GM21381 (cell line): ENCODE data around the gene AGPAT3.

Source experiments
- ATAC-seq: cut with Tn5 transposase; IDR thresholded peaks from one replicate; pipeline ENCODE4 v1.9.1; 2021; ENCODE audit warnings: mild to moderate bottlenecking, moderate library complexity; ENCODE audit not compliant: unreplicated experiment

Gene AGPAT3

DNA sequence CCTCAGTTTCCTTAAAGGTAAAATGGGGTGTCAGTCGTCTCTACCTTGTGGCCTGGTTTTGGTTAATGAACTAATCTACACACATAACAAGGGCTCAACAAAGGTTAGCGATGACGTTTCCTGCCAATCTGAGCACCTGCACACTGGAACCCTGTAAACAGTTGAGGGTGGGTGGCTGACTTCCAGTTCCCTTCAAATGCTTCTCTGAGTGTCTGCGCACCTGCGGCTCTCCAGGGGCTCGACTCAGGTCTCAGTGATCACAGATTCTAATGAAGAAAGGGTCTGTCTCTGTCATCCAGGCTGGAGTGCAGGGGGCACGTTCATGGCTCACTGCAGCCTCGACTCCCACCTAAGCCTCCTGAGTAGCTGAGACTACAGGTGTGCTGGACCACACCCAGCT, 3.3 kb upstream of the AGPAT3 start:
- no peak for ATAC-seq

DNA sequence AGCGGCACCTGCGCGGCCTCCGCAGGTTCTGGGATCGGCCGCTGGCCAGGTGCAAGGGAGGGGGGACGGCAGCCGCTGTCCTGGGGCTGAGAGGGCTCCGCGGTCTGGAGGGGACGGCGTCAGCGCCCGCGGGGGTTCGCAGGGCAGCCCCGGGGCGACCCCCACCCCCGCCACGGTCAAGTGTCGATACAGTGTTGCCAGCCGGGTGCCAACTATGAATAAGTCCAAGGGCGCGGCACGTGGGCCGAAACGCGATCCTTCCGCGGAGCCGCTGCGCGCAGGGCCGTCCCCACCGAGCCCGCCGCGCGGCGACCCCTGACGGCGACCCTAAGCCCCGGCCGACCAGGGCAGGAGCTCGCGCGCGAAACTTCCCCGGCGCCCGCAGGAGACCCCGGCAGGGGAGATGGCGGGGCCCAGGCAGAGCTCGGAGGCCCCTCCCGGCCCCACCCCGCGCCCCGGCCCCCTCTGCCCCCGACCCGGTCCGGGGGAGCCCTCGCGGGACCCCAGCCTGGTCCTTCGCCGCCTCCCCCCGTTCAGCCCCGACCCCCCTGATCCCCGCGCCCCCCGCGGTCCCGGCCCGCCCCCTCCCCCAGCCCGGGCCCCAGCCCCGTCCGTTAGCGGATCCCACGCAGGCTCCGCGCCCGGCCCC, 586 bp upstream of the AGPAT3 start:
- no peak for ATAC-seq

DNA sequence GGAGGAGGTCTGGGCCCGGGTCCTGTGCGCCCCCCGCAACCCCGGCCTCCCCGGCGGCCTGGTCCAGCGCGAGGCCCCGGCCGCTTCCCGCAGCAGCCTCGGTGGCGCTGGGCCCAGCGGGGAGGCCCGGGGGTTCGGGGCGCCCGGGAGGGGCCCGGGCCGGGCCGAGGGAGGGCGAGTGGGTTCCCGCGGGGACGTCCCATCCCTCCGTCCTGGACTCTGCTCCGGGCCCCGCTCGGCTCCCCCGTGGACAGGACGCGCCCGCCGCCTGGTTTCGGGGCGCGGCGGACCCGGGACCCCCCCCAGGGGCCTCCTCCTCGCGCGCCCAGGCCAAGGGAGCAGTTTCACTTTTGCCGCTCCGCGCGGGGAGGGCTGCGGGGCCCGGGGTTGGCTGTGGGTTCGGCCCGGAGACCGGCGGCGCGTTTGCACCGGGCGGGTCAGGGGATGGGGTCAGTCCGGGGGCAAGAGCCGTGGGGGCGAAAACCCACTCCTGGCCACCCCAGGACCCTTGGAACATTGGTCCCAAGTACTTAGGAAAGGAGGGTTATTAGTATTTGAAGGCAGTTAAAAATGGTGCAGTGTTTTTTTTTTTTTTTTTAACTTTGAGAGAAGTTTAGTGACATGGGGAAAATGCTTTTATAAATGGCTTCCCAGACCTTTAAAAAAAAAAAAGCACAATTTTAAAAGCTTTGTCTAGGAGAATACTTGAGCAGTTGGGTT, 677 bp downstream of the AGPAT3 start:
- no peak for ATAC-seq

DNA sequence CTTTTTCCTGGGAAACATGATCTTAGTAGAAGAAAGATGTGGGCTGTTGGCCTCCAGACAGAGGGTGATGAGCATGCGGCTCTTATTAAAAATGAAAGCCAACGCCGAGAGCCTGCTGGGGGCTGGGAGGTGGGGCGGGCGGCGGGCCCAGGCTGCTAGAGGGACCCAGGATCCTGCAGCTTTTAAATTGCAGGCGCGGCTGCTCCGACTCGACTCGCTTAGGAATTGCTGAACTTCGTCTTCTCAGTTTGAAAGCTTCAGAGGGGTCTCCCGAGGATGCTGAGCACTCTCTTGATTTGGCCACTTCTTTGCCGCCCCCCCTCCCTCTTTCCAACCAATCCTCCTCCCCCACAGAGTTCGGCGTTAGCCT, 1.2 kb downstream of the AGPAT3 start:
- no peak for ATAC-seq

DNA sequence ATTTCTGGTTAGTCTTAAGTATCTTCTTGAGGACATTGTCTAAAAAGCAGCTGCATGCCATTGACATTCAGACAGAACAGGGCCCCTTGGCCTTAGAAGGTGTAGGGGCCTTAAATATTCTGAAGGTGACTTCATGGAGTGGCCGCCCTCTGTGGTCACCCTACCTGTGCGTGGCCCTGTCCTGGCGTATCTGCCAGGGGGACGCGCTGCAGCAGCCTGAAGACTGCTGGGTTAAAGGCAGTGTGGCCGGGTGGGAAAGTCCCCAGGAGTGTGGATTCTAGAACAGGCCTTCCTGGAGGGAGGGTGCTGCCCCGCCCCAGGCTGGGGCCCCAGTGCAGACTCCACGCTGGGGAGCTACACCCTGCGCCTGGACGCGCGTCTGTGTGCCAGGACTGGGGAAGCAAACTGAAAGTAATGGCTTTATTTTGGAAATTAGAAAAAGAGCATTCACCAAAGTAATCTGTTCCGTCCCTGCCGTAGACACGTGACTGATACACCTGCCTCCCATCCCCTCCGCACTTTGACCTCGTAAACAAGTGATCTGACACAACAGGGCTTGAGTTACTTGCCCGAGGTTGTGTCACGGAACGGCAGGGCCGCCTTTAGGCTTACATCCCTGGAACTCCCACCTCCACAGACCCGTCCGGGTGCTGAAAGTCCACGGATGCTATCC, 1.8 kb downstream of the AGPAT3 start:
- ATAC-seq: no peak

DNA sequence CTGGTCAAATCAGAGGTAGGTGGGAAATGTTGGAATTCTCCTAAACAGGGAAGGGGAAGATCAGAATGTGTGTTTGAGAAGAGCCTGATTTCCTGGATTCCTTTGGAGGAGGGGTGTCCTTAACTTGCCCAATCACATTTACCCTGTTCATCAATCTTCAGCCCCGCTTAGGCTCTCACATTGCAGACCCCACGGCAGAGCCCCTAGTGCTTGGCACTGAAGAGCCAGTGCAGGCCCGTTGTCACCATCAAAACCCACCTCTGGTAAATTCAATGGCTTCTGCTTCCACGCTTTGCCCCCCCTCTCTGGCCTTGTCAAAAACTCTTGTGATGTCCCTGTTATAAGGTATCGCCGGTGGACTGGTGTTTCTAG, 2.3 kb downstream of the AGPAT3 start:
- no peak for ATAC-seq

DNA sequence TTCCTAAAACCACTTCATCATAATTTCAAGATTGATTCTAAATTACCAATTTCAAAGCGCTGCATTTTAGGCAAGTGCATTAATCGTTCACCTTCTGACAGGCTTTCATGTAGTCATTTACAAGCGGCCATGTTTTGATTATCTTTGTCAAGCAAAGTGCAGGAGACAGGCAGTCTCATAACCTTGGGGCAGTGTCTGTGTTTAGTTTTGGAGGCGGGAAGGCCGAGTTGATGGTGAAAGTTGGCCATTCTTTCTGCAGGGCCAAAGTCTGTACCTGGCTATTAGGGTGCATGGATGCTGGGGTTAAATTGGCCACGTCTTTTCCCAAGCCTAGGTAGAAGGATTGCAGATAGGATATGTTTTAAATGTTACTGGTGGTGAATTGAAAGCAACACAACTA, 2.9 kb downstream of the AGPAT3 start:
- ATAC-seq: no peak

DNA sequence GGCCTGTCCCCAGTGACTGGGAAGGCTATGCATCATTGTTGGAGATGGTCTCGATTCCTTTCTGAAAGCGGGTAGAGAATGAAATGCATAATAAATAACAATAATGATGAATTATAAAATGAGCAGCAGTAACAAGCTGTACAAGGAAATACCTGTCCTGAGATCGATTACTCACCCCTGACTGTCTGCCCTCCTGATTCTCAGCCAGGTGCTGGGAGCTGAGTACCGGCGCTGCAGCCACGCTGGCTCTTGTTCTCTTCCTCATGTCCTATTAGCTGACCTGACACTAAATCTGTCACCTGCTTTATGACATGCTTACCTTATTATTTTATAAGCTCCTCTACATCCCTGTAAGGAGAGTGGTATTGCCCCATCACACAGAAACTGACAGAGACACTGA, 3.4 kb downstream of the AGPAT3 start:
- no peak for ATAC-seq

DNA sequence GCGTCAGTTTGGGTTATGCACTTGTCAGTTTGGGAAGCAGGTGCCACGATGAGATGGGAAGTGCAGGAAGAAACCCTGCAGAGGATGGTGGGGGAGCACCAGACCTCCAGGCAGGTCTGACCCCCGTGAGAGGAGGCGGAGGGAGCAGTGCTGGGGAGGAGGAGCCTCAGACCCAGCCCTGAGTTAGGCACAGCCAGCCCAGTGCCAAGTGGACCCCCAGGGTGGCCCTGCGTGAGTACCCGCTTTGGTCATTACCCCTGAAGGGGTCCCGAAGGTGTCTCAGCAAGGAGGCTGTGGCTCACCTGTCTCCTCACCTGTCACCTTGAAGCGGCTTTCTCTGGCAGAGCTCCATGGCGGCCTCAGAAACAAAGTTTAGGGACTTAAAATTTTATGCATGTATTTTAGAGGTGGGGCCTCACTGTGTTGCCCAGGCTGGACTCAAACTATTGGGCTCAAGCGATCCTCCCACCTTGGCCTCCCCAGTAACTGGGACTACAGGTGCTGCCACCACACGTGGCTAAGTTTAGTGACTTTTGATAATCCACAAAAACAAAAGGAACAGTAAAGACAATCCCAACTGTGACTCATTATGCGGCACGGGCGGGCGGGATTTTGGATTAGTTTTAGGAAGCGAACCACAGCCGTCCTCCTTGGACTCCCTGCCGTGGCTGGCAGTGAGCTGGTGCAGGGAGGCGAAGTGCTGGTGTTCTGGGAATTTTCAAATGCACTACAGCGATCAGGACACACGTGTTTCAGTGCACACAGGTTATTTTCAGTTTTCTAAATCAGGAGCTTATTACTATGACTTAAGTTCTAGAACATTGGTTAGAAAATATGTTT, 4.7 kb downstream of the AGPAT3 start:
- no peak for ATAC-seq

DNA sequence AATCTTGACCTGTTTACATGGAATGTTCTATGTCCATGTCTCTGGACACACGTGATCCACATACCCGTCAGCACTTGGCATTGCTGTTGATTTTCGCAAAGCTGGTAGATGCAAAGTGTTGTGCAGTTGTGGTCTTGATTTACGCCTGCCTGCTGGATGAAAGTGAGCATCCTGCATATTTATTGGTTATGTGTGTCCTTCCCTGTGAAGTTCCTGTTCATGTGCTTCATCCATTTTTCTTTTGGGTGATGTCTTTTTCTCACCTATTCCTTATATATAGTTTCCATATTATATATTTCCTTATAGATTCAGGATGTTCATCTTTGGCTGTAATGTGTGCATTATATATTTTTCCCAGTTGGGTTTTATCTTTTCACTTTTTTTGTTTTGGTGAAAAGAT, 6.5 kb downstream of the AGPAT3 start:
- no peak for ATAC-seq

DNA sequence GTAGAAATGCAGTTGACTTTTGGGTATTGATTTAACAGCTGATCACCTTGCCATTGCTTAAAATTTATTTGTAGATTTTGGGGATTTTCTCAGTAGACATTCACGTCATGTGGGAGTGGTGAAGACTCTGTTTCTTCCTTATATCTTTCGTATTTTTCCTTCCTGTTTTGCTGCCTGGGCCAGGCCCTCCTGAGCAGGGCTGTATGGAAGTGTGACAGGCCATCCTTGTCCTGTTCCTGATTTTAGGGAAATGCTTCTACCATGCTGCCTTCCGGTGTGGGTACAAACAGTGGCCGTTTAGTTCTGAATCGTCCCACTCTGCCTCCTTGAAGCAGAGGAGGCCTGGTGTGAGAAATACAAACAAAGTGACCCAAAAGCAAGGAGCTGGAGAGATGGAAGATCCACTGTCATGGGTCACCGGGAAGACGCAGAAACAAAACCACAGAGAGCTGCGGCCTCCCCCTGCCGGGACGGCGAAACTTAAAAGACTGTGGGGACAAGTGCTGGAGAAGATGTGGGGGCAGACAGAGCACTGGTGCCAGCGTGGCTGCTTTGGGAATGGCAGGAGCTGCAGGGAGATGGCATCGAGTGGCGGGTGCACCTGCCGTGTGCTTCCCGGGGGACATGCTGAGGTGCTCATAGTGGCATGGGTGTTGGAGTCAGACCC, 7.6 kb downstream of the AGPAT3 start:
- ATAC-seq: no peak

DNA sequence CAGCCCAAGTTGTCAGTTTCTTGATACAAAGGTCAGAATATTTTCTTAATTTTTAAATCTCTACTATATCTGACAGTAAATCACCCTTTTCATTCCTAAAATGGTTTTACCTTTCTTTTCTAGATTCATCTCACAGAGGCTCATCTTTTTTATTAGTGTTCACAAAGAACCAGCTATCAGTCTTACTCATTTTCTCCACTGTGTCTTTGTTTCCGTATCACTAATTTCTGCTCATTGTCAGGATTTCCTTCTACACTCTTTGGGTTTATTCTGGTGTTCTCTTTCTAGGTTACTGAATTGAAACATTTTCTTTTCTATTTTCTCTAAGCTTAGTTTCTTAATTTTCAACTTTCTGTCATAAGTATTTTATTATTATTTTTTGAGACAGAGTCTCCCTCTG, 8.7 kb downstream of the AGPAT3 start:
- no peak for ATAC-seq

DNA sequence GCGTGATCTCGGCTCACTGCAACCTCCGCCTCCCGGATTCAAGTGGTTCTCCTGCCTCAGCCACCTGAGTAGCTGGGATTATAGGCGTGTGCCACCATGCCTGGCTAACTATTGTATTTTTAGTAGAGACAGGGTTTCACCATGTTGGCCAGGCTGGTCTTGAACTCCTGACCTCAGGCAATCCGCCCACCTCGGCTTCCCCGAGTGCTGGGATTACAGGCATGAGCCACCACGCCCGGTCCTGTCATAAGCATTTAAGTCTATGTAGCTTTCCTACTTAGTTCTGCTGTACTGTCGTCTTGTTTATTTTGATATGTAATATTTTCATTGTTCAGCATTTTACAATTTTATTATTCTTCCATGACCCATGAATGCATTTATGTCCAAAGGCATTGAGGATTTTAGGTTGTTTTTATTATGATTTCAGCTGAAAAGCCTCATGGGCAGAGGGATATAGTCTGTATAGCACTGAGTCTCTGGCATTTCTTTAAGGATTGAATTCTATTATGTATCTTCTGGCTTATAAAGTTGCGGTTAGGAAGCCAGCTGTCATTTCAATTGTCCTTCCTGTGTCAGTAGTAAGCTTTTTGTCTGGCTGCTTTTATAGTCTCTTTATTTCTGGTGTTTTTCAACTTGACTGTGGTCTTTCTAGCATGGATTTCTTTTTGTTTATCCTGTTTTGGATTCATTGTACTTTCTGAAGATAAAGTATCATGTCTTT, 9.2 kb downstream of the AGPAT3 start:
- no peak for ATAC-seq

DNA sequence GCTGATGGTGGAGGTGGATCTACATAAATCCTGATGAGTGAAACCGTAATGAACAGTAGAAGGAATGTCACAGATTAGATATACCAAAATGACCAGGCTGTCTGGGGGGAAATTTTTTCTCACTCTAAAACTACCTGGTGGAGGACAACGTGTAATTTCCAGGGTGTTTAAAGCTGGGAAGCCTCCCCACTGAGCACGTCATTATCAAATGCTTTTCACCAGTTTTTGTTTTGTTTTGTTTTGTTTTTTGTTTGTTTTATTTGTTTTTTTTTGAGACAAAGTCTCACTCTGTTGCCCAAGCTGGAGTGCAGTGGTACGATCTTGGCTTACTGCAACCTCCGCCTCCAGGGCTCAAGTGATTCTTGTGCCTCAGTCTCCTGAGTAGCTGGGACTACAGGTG, 11.6 kb downstream of the AGPAT3 start:
- ATAC-seq: no peak

DNA sequence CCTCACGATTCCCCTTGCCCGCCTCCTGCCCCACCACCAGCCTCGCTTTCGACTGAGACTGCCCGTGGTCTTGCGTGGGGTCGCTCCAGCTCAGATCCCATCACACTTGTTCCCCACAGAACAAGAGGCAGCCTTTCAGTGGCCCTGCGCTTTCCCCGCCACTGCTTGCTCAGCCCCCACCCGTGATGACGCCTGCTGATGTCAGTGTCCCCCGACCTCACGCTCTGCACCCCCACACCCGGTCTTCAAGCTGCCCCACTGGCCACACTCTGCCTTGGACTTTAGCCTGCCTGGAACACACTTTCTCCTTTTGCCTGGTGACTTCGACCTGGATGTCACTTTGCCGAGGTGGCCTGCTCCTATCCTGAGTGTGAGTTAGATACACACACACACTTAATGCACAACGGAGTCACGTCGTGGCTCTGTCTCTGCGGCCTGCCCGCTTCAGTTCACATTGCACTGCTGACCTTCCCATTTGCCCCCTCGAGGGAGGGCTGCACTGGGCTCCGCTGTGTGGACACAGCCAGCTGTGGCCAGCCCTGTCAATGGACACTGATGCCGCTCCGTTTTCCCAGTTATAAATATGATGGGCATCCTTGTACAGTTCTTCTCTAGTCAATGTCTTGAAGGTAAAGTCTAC, 13.0 kb downstream of the AGPAT3 start:
- ATAC-seq: no peak

DNA sequence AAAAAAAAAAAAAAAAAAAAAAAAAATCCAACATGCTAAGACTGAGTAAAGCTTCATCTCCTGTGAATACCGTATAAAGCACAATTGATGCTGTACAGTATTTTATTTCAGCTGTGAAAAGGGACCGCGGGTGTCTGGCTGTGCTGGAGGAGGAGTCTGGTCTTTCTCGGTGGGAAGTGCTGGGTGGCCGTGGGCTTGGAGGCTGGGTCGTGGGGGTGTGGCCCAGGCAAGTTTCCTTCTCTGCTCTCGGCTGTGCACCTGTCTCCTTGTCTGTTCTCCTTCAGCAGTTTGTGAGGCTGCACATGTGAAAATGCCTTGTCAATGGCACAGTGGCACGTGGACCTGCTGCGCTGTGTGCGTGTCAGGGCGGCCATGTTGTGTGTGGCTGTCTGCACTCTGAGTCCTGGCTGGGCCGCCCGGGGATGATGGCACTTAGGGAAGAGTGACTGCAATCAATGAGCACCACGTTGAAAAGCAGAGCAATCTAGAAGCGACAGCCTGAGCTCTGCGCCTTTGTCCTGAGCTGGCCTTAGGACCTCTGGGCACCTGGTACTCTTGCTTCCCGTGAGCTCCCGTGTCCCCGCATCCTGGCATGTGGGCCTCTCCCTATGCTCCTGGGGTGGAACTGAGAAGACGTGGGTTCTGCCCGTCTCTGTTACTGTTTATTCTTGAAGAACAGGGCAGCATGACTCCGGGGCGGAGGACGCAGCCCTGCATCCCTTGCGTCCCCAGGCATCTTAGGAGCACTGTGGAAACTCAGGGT, 14.5 kb downstream of the AGPAT3 start:
- ATAC-seq: no peak

DNA sequence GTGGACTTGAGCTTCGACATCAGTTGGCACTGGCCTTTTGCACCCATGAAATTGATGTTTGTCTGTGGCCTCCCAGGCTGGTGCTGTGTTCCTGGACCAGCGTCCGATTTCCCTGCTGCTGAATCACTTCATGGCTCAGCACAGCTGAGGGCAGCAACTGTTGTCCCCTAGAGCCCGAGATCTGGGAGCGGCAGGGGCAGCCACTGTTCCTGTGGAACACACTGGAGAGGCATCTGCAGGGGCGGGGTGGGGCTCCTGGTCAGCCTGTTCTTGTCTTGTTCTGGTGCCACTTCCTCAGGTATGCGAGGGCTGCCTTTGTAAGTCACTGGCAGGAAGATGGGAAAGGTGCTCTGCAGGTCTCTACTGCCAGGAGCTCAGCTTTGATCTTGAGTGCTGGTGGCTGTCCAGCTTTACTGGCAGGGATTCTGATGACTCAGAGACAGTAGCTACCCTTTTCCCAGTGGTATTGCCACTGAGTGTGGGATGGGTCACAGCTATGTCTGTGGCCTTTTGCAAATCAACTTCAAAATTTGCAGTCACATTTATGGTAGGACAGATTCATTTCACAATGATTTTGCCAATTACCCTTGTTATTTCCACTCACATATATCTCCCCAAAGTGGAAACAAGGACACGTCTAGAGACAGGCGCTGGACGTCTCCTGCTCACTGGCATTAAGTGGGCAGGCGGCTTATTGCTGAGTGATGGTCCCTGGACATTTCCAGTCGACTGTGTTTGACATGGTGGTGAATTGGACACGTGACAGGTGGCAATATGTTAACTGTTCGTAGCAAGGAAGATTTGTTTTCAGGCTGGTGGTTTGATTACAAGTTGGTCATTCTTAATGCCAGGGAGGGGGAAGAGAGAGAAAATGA, 15.3 kb downstream of the AGPAT3 start:
- ATAC-seq: no peak

DNA sequence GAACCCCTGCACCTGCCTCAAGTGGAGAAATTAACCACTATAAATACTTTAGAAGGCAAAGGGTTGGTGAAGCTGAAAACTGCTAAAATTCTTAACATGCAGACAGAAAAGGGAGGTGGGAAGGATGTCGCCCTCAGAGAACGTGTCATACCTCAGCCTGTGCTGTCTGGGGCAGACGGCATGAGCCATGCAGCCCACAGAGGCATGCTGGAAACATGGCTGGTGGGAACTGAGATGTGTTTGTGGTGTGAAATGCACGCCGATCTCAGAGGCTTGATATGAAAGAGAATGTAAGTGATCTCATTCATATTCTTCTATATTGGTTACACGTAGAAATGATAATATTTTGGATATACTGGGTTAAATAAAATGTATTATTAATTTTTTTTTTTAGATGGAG, 16.3 kb downstream of the AGPAT3 start:
- no peak for ATAC-seq
